ENCODE results near the gene MESD. TPM values are rescaled to one million over a fixed set of nuclear protein-coding genes. Genes with fewer than 3 reads are reported as not detected.

Gene MESD
- total RNA-seq, 1 donor from 2014 or later = 29.5 TPM

DNA sequence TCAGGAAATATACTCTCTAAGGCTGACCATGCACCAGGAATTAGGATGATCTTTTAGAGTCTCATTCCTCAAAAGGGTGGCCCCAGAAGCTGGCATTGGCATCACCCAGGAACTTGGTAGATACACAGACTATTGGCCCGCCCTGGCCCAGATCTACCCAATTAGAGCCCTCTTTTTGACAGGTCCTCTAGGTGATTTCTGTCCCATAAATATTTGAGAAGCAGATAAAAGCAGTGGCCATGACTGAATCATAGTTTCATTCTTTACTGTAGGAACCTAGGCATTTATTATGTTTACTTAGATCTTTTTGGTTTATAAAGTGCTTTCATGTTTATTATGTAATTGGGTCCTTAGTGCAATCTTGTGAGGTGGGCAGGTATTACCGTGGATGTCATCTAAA is 18.7 kb upstream of the MESD start:
- Mint-ChIP-seq H3K36me3 (ENCODE audit: low read depth) (peaks cover 25% of the 10 kb centered on the region), H3K27ac (no peak overlapping the region)

DNA sequence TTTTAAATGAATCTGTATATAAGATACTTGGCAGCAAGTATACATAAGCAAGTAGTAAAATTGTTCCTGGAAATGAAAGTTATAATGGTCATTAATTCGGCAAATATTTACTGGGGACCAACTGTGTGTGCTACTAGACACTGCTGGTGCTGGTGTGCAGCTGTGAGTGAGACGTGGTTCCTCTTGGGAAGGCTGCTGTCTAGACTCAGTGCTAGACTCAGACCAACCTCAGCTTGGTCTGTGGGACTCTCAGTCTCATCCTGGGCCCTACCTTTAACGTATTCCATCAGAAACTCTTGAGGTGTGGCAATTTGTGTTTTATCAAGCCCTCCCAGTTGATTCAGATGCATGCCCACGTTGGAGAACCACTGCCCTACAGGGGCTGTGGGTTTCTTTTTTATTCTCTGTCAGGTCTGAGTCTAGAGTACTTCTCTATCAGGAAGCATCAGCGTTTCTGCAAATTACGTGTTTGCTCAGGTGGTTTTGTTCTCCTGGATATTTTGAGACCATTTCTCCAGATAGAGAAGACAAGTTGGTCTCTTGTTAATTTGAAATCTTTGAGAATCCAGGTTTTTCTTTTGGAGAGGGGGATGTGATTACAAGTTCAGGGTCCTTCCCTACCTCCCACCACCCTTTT is 17.9 kb upstream of the MESD start:
- Mint-ChIP-seq H3K36me3 (ENCODE audit: low read depth) (peaks cover 26% of the 10 kb centered on the region), H3K27me3 (ENCODE audit: insufficient read depth) (no peaks in the 10 kb centered on the region), H3K9me3 (no peaks in the 10 kb centered on the region), H3K27ac (no peak overlapping the region), H3K4me3 (no peak overlapping the region), H3K4me1 (ENCODE audit: low read depth) (peaks cover 70% of the 10 kb centered on the region)
- DNase-seq (ENCODE audit: low spot score) = no peak
- intact Hi-C loops (cut with micrococcal nuclease) = loop anchor here (1.0 kb wide), 1 partner anchor 16 kb away; no protein-coding TSS in a partner anchor

More for the DNA sequence above, 18.7 kb upstream of the MESD start:
- no peaks in the 10 kb centered on the region for H3K27me3 Mint-ChIP-seq (ENCODE audit: insufficient read depth)
- no peak overlapping the region for H3K4me3 Mint-ChIP-seq
- intact Hi-C loops (cut with micrococcal nuclease) = no loop called here
- H3K4me1 Mint-ChIP-seq (ENCODE audit: low read depth) = peaks cover 68% of the 10 kb centered on the region
- H3K9me3 Mint-ChIP-seq = no peaks in the 10 kb centered on the region
- DNase-seq (ENCODE audit: low spot score) = no peak

DNA sequence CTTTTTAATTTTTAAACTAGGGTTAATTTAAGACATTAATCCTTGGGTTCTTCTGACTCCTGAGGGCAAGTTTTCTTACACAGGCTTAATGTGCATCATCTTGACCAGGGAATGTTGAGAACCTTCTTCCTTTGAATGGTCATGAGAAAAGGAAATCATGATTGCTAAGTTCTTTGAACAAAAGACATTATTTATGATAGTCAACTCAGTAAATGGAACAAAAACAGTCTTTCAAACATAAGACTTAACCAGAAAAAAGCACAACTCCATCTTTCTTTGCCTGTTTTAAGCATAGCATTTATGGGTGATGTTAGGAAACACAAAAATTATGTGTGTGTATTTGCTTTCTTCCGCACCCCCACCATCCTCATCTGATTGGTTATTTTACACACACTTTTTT is 16.5 kb upstream of the MESD start:
- Mint-ChIP-seq H3K9me3 (no peaks in the 10 kb centered on the region), H3K4me3 (no peak overlapping the region), H3K4me1 (ENCODE audit: low read depth) (peaks cover 63% of the 10 kb centered on the region), H3K36me3 (ENCODE audit: low read depth) (peaks cover 22% of the 10 kb centered on the region), H3K27me3 (ENCODE audit: insufficient read depth) (no peaks in the 10 kb centered on the region), H3K27ac (no peak overlapping the region)
- intact Hi-C loops (cut with micrococcal nuclease) = no loop called here
- DNase-seq (ENCODE audit: low spot score) = no peak

DNA sequence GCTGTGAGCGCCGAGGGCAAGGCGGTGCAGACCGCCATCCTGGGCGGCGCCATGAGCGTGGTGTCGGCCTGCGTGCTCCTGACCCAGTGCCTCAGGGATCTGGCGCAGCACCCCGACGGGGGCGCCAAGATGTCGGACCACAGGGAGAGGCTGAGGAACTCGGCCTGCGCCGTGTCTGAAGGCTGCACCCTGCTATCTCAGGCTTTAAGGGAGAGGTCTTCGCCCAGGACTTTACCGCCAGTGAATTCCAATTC is 13.4 kb upstream of the MESD start:
- peaks cover 17% of the 10 kb centered on the region for H3K36me3 Mint-ChIP-seq (ENCODE audit: low read depth)
- H3K27ac Mint-ChIP-seq = no peak overlapping the region
- peak overlapping the region; percentile 80 for H3K4me3 Mint-ChIP-seq
- intact Hi-C loops (cut with micrococcal nuclease) = no loop called here
- peaks cover 59% of the 10 kb centered on the region for H3K4me1 Mint-ChIP-seq (ENCODE audit: low read depth)
- no peaks in the 10 kb centered on the region for H3K9me3 Mint-ChIP-seq
- no peaks in the 10 kb centered on the region for H3K27me3 Mint-ChIP-seq (ENCODE audit: insufficient read depth)
- DNase-seq (ENCODE audit: low spot score) = no peak

DNA sequence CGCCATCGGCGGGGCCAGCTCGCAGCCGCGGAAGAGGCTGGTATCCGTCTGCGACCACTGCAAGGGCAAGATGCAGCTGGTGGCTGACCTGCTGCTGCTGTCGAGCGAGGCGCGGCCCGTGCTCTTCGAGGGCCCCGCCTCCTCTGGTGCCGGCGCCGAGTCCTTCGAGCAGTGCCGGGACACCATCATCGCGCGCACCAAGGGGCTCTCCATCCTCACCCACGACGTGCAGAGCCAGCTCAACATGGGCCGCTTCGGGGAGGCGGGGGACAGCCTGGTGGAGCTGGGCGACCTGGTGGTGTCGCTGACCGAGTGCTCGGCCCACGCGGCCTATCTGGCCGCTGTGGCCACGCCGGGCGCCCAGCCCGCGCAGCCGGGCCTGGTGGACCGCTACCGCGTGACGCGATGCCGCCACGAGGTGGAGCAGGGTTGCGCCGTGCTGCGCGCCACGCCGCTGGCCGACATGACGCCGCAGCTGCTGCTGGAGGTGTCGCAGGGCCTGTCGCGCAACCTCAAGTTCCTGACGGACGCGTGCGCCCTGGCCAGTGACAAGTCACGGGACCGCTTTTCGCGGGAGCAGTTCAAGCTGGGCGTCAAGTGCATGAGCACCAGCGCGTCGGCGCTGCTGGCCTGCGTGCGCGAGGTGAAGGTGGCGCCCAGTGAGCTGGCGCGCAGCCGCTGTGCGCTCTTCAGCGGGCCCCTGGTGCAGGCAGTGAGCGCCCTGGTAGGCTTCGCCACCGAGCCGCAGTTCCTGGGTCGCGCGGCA is 12.9 kb upstream of the MESD start:
- Mint-ChIP-seq H3K4me1 (ENCODE audit: low read depth) (peaks cover 59% of the 10 kb centered on the region), H3K36me3 (ENCODE audit: low read depth) (peaks cover 17% of the 10 kb centered on the region), H3K27me3 (ENCODE audit: insufficient read depth) (peaks cover under 1% of the 10 kb centered on the region), H3K4me3 (peak overlapping the region; percentile 80), H3K27ac (no peak overlapping the region), H3K9me3 (no peaks in the 10 kb centered on the region)
- DNase-seq (ENCODE audit: low spot score) = no peak
- intact Hi-C loops (cut with micrococcal nuclease) = no loop called here

DNA sequence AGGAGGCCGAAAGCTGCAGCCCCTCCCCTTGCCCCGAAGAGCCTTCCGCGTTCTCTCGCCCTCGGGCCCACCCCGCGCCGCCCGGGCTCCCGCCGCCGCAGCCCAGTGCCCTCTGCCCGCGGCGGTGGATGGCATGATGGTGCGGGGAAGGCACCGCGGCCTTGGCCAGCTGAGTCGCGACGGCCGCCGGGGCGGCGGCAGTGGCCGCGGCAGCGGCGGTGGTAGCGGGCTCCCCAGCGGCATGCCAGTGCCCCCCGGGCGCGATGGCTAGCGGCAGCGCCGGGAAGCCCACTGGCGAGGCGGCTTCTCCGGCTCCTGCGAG is 12.4 kb upstream of the MESD start:
- peaks cover 13% of the 10 kb centered on the region for H3K36me3 Mint-ChIP-seq (ENCODE audit: low read depth)
- H3K4me1 Mint-ChIP-seq (ENCODE audit: low read depth) = peaks cover 59% of the 10 kb centered on the region
- intact Hi-C loops (cut with micrococcal nuclease) = no loop called here
- H3K27ac Mint-ChIP-seq = no peak overlapping the region
- H3K4me3 Mint-ChIP-seq = peak overlapping the region; percentile 81
- no peak for DNase-seq (ENCODE audit: low spot score)
- no peaks in the 10 kb centered on the region for H3K9me3 Mint-ChIP-seq
- peaks cover 2% of the 10 kb centered on the region for H3K27me3 Mint-ChIP-seq (ENCODE audit: insufficient read depth)

DNA sequence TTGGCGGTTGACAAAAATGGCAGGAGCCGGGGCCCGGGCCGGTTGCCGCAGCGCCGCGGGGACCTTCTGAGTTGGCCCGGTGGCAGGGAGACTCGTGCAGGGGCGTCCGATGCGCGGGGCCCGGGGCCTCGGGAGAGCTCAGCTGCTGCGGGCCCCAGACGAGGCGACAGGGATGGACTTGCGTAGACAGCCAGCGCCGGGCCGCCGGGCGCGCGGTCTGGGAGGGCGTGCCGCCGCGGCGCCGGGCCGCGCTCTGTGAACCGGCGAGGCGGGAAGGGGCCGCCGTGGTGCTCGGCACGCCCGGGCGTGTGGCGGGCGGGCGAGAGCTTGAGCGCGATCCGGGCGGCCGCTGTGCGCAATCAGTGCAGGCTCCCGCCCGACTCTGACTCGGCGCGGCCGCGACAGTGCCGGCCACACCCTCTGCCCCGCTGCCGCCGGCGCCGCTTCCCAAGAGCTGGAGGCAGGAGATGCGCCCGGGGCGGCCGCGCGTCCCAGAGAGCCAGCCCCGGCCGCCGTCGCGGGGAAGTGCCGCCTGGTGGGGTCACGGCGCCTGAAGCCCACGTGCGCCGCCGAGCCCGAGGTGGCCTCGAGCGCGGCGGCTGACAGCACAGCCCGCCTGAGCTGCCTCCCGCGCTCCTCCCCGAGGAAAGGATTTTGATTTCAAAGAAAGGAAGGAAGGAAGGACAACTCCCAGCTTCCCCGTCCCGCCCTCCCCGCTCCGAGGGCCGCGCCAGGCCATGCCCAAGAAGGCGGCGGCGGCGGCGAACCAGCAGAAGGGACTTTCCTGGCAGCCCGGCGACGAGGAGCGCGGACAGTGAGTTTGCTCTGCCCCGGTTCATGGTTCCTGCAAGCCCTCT is 11.8 kb upstream of the MESD start:
- peaks cover 2% of the 10 kb centered on the region for H3K27me3 Mint-ChIP-seq (ENCODE audit: insufficient read depth)
- H3K4me1 Mint-ChIP-seq (ENCODE audit: low read depth) = peaks cover 57% of the 10 kb centered on the region
- H3K36me3 Mint-ChIP-seq (ENCODE audit: low read depth) = peaks cover 13% of the 10 kb centered on the region
- peak; percentile 44 for DNase-seq (ENCODE audit: low spot score)
- peak overlapping the region; percentile 97 for H3K4me3 Mint-ChIP-seq
- H3K9me3 Mint-ChIP-seq = no peaks in the 10 kb centered on the region
- H3K27ac Mint-ChIP-seq = peak overlapping the region; percentile 75
- intact Hi-C loops (cut with micrococcal nuclease) = loop anchor here (1.0 to 2.0 kb wide), 2 partner anchors 105 to 293 kb away; no protein-coding TSS in a partner anchor

DNA sequence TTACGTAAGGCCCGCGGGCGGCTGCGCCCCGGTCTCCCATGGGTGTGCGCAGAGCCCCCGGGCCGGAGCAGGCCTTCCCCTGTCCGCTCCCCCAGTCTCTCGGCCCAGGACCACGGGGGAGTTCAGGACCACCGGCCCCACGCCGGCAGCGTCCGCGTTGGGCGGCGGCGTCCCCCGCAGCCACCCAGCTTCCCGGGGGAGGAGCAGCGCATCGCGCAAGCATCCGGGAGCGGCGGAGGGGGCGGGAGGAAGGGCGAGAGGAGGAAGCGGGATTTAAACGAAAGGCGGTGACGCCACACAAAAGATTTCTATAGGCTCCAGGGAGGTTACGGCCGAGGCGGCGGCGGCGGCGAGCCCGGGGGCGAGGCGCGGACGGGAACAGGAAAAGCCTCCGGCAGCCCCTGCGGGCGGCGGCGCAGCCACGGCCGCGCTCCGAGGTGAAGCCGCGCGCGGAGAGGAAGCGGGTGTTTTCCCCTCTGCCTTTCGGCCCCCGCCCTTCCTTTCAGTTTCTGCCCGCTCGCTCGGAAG is 11.1 kb upstream of the MESD start, which contains the start of gene TLNRD1:
TSS of gene TLNRD1 (plus strand) at position 300 of the 528 bp plus-strand sequence. CDS start 1,349 bp downstream, outside the sequence.
- Mint-ChIP-seq H3K27me3 (ENCODE audit: insufficient read depth) (peaks cover 2% of the 10 kb centered on the region), H3K4me1 (ENCODE audit: low read depth) (peaks cover 62% of the 10 kb centered on the region), H3K27ac (peak within 1 kb of the TSS; percentile 98), H3K9me3 (no peaks in the 10 kb centered on the region), H3K36me3 (ENCODE audit: low read depth) (peaks cover 13% of the 10 kb centered on the region), H3K4me3 (peak within 1 kb of the TSS; percentile 97)
- intact Hi-C loops (cut with micrococcal nuclease) = loop anchor here (1.0 to 2.0 kb wide), 7 partner anchors 9 to 1046 kb away; partner anchors contain the start of genes MEX3B and STARD5
- peak; percentile 89 for DNase-seq (ENCODE audit: low spot score)

DNA sequence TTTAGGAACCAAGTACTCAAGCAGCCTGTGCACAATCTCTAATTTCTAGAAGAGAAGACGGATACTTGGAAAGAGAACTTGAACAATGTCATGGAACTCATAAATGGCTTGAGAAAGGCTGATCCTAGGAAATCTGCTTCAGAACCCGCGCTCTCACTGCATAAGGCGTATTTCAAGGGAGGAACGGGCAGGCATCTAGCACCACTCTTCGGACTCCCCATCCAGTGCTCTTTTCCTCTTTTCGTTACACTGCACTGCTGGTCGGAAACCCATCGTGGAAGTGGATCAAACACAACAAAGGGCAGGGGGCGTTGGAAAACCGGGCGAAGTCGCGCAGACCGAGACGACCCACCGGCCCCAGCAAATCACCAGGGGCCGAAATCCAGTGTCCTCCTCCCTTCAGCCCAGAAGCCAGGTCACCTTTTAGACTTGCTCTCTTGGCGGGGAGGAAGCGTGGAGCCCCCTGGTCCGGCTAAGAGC is 10.6 kb upstream of the MESD start:
- H3K27ac Mint-ChIP-seq = peak overlapping the region; percentile 98
- peaks cover 59% of the 10 kb centered on the region for H3K4me1 Mint-ChIP-seq (ENCODE audit: low read depth)
- intact Hi-C loops (cut with micrococcal nuclease) = loop anchor here (1.0 to 2.0 kb wide), 6 partner anchors 9 to 1046 kb away; partner anchors contain the start of genes MEX3B and STARD5
- peaks cover 2% of the 10 kb centered on the region for H3K27me3 Mint-ChIP-seq (ENCODE audit: insufficient read depth)
- DNase-seq (ENCODE audit: low spot score) = peak; percentile 9
- H3K36me3 Mint-ChIP-seq (ENCODE audit: low read depth) = peaks cover 13% of the 10 kb centered on the region
- H3K9me3 Mint-ChIP-seq = no peaks in the 10 kb centered on the region
- peak overlapping the region; percentile 97 for H3K4me3 Mint-ChIP-seq

DNA sequence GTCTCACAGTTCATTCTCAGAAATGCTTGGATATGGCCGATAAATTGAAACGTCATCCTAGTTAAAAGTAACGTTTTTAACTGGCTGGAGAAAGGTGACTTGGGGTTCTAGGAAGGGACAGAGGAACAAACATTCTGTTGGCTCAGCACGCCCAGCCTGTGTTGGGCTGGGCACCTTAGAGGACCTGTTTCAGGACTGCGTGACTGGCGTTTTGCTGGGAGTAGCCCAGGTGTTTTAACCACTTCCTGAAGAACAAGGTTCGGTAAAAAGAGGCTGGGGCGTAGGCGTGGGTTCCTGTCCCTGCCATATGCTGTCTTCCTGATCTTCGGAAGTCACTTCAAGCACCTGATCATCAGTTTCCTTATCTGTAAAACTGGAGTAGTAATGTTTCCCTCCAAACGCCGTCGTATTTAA is 10.0 kb upstream of the MESD start:
- H3K9me3 Mint-ChIP-seq = no peaks in the 10 kb centered on the region
- H3K36me3 Mint-ChIP-seq (ENCODE audit: low read depth) = peaks cover 13% of the 10 kb centered on the region
- intact Hi-C loops (cut with micrococcal nuclease) = loop anchor here (1.0 to 2.0 kb wide), 6 partner anchors 8 to 1047 kb away; partner anchors contain the start of genes MEX3B and STARD5
- H3K4me1 Mint-ChIP-seq (ENCODE audit: low read depth) = peaks cover 53% of the 10 kb centered on the region
- peak overlapping the region; percentile 97 for H3K4me3 Mint-ChIP-seq
- H3K27ac Mint-ChIP-seq = peak overlapping the region; percentile 98
- peak; percentile 66 for DNase-seq (ENCODE audit: low spot score)
- H3K27me3 Mint-ChIP-seq (ENCODE audit: insufficient read depth) = peaks cover 2% of the 10 kb centered on the region

DNA sequence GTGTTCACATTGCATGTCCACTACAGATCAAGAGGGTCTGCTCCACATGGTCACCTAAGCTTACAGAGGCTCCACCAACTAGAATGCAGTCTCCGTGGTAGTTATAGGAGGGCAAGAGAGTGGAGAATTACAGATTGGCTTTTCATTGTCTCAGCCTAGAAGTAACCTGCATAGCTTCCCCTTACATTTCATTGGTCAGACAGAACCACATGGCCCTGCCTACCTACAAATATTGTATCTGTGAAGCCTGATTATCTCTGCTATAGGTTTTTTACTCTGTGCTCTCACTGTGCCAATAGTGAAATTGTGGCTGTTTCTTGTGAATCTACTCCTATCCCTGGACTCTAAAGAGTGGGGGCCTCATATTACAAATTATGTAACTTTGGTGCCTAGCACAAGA is 8.6 kb upstream of the MESD start:
- peaks cover under 1% of the 10 kb centered on the region for H3K36me3 Mint-ChIP-seq (ENCODE audit: low read depth)
- no peaks in the 10 kb centered on the region for H3K9me3 Mint-ChIP-seq
- DNase-seq (ENCODE audit: low spot score) = no peak
- intact Hi-C loops (cut with micrococcal nuclease) = no loop called here
- H3K27ac Mint-ChIP-seq = peak overlapping the region; percentile 66
- no peak overlapping the region for H3K4me3 Mint-ChIP-seq
- peaks cover 2% of the 10 kb centered on the region for H3K27me3 Mint-ChIP-seq (ENCODE audit: insufficient read depth)
- H3K4me1 Mint-ChIP-seq (ENCODE audit: low read depth) = peaks cover 40% of the 10 kb centered on the region

DNA sequence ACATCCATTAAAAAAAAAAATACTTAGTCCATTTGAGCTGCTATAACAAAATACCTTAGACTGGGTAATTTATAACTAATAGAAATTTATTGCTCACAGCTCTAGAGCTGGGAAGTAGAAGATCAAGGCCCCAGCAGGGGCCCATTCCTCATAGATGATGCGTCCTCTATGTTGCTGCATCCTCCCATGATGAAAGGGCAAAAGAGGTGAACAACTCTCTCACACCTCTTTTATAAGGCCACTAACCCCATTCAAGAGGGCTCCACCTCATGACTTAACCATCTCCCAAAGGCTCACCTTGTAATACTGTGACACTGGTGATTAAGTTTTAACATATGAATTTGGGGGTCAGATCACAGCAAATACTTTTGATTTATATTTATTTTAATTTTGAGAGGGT is 8.1 kb upstream of the MESD start:
- Mint-ChIP-seq H3K9me3 (no peaks in the 10 kb centered on the region), H3K27ac (no peak overlapping the region), H3K36me3 (ENCODE audit: low read depth) (no peaks in the 10 kb centered on the region), H3K4me1 (ENCODE audit: low read depth) (peaks cover 38% of the 10 kb centered on the region), H3K4me3 (no peak overlapping the region), H3K27me3 (ENCODE audit: insufficient read depth) (peaks cover 2% of the 10 kb centered on the region)
- intact Hi-C loops (cut with micrococcal nuclease) = no loop called here
- DNase-seq (ENCODE audit: low spot score) = no peak
